Measurements from ENCODE around the gene MPIG6B.

MPIG6B gene

GRCh38 chr6:31730631-31731086, 7.5 kb downstream of the MPIG6B start:
- Histone ChIP-seq H3K36me3 (ENCODE audit: insufficient read depth, low read length) (peaks cover 57% of the 10 kb centered on the region), H3K4me3 (ENCODE audit: low read length) (peak overlapping the region; percentile 87), H3K4me1 (ENCODE audit: insufficient read depth, low read length) (peaks cover 30% of the 10 kb centered on the region), H3K27me3 (ENCODE audit: insufficient read depth, low read length) (no peaks in the 10 kb centered on the region), H2AFZ (ENCODE audit: low read depth, low read length) (no peak overlapping the region), H3K9me3 (ENCODE audit: low read length) (no peaks in the 10 kb centered on the region)

DNA sequence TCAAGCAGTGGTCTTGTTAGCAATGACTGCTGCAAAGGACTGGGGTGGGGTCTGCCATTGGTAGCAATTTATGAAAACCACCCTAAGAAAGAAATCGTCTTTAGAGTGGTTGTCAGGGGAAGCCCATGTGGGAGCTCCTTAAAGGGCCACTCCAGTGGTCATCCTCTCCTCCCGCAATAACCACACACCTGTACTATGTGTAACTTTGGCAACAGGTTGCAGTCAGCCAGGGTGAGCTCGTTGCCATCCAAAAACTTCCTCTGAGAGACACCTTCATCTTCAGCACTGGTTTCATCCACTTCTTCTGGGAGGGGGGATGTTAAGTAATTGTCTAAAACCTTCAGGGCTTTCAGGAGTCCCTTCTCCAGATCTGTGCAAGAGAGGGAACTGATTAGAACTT, 8.9 kb downstream of the MPIG6B start:
- H2AFZ ChIP-seq (ENCODE audit: low read depth, low read length): no peak overlapping the region
- H3K27me3 ChIP-seq (ENCODE audit: insufficient read depth, low read length): no peaks in the 10 kb centered on the region
- peaks cover 38% of the 10 kb centered on the region for H3K4me1 ChIP-seq (ENCODE audit: insufficient read depth, low read length)
- H3K9me3 ChIP-seq (ENCODE audit: low read length): no peaks in the 10 kb centered on the region
- H3K36me3 ChIP-seq (ENCODE audit: insufficient read depth, low read length): peaks cover 44% of the 10 kb centered on the region
- H3K4me3 ChIP-seq (ENCODE audit: low read length): no peak overlapping the region

GRCh38 chr6:31733734-31734133, 10.6 kb downstream of the MPIG6B start:
- H3K4me1 ChIP-seq (ENCODE audit: insufficient read depth, low read length): peaks cover 51% of the 10 kb centered on the region
- peaks cover 29% of the 10 kb centered on the region for H3K36me3 ChIP-seq (ENCODE audit: insufficient read depth, low read length)
- no peak overlapping the region for H3K4me3 ChIP-seq (ENCODE audit: low read length)
- no peak overlapping the region for H2AFZ ChIP-seq (ENCODE audit: low read depth, low read length)
- H3K27me3 ChIP-seq (ENCODE audit: insufficient read depth, low read length): no peaks in the 10 kb centered on the region
- no peaks in the 10 kb centered on the region for H3K9me3 ChIP-seq (ENCODE audit: low read length)

- H3K4me3 ChIP-seq (ENCODE audit: low read length): peak overlapping the region; percentile 85
- H3K4me1 ChIP-seq (ENCODE audit: insufficient read depth, low read length): peaks cover 51% of the 10 kb centered on the region
- H3K36me3 ChIP-seq (ENCODE audit: insufficient read depth, low read length): peaks cover 29% of the 10 kb centered on the region
- no peaks in the 10 kb centered on the region for H3K27me3 ChIP-seq (ENCODE audit: insufficient read depth, low read length)
- no peak overlapping the region for H2AFZ ChIP-seq (ENCODE audit: low read depth, low read length)
- no peaks in the 10 kb centered on the region for H3K9me3 ChIP-seq (ENCODE audit: low read length)
Observed at GRCh38 chr6:31734247-31734820, 11.2 kb downstream of the MPIG6B start.

DNA sequence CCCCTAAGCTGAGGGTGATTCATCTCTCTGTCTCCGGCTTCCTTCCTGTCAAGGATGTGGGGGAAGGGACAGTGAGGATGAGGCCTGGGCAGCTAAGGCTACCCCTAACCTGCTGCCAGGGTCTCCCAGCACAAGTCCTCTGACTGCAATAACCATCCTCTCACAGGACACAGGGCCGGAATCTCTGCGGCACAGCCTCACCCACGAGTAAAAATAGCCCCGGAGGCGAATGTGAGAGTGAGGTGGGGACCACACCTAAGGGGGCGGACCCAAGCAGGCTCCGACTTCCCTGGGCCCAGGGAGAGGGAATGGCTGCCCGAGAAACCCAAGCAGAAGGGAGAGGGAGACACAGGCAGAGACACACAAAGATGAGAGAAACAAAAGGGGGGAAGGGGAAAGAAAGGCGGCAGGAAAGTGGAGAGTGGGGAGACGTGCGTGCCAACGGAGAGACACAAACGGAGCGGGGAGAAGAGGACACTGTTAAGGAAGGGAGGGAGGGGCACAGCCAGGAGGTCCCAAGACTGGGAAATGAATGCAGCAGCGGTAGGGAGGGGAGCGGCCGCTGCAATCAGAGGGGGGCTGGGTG, 11.7 kb downstream of the MPIG6B start:
- Histone ChIP-seq H3K9me3 (ENCODE audit: low read length) (no peaks in the 10 kb centered on the region), H3K4me3 (ENCODE audit: low read length) (peak overlapping the region; percentile 85), H3K4me1 (ENCODE audit: insufficient read depth, low read length) (peaks cover 54% of the 10 kb centered on the region), H3K27me3 (ENCODE audit: insufficient read depth, low read length) (no peaks in the 10 kb centered on the region), H2AFZ (ENCODE audit: low read depth, low read length) (no peak overlapping the region), H3K36me3 (ENCODE audit: insufficient read depth, low read length) (peaks cover 29% of the 10 kb centered on the region)

GRCh38 chr6:31736021-31736767, 13.0 kb downstream of the MPIG6B start, which contains the start of gene CLIC1:
Gene CLIC1 (minus strand): TSS chr6:31736530. CDS start chr6:31736300, 230 bp downstream.
- Histone ChIP-seq H3K4me3 (ENCODE audit: low read length) (peak within 1 kb of the TSS; percentile 85), H3K9me3 (ENCODE audit: low read length) (no peaks in the 10 kb centered on the region), H3K27me3 (ENCODE audit: insufficient read depth, low read length) (no peaks in the 10 kb centered on the region), H3K4me1 (ENCODE audit: insufficient read depth, low read length) (peaks cover 51% of the 10 kb centered on the region), H2AFZ (ENCODE audit: low read depth, low read length) (peak within 1 kb of the TSS; percentile 5), H3K36me3 (ENCODE audit: insufficient read depth, low read length) (peaks cover 26% of the 10 kb centered on the region)

- peaks cover 51% of the 10 kb centered on the region for H3K4me1 ChIP-seq (ENCODE audit: insufficient read depth, low read length)
- no peaks in the 10 kb centered on the region for H3K27me3 ChIP-seq (ENCODE audit: insufficient read depth, low read length)
- H3K9me3 ChIP-seq (ENCODE audit: low read length): no peaks in the 10 kb centered on the region
- peak overlapping the region; percentile 5 for H2AFZ ChIP-seq (ENCODE audit: low read depth, low read length)
- peaks cover 27% of the 10 kb centered on the region for H3K36me3 ChIP-seq (ENCODE audit: insufficient read depth, low read length)
- peak overlapping the region; percentile 85 for H3K4me3 ChIP-seq (ENCODE audit: low read length)
Observed at GRCh38 chr6:31736768-31737314, 13.7 kb downstream of the MPIG6B start.

- no peak overlapping the region for H2AFZ ChIP-seq (ENCODE audit: low read depth, low read length)
- no peaks in the 10 kb centered on the region for H3K27me3 ChIP-seq (ENCODE audit: insufficient read depth, low read length)
- peaks cover 51% of the 10 kb centered on the region for H3K4me1 ChIP-seq (ENCODE audit: insufficient read depth, low read length)
- peak overlapping the region; percentile 85 for H3K4me3 ChIP-seq (ENCODE audit: low read length)
- no peaks in the 10 kb centered on the region for H3K9me3 ChIP-seq (ENCODE audit: low read length)
- peaks cover 26% of the 10 kb centered on the region for H3K36me3 ChIP-seq (ENCODE audit: insufficient read depth, low read length)
Observed at GRCh38 chr6:31737315-31737990, 14.3 kb downstream of the MPIG6B start.

DNA sequence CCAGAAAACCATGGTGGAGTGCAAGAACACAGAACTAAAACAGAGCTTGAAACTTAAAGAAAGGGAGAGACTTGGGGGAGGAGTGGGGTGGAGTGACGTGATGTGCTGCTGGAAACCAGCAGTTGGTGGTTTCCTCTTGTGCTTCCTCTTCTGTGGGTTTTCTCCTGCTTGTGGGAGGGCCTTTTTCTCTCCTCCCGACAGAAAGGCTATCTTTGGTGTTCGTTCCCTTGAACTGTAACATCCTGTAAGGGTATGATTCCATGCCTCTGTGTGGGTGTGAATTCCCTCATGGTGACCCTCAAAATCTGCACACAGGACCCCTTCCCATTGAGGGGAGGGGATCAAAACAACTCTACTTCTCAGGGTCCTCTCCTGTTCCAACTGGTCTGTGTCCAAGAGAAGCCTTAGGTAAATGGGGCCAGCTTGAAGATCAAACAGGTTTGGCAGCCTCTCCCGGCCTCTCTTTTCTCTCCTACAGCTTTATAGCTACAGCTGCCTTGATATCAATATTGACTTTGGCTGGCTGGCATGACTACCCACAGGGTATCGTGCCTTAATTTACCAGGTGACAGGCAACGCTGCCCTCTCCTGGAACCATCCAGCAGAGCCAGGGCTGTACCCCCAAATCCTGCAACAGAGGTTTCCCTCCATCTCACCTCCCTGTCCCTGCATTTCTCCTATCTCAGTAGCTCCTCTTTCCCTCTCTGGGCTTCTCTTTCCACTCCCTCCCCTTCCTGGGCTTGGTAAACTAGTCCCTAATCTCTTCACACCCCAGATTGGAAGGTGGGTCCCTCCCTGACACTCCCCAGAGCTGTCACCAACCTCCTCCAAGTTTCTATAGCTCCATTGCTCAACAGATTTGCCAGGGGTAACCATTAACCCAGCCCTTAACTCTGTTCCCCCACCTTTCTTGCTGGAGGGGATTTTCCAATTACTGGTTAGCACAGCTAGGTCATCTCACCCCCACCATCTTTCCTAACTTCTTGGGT, 15.1 kb downstream of the MPIG6B start:
- Histone ChIP-seq H3K4me3 (ENCODE audit: low read length) (peak overlapping the region; percentile 32), H3K27me3 (ENCODE audit: insufficient read depth, low read length) (no peaks in the 10 kb centered on the region)

DNA sequence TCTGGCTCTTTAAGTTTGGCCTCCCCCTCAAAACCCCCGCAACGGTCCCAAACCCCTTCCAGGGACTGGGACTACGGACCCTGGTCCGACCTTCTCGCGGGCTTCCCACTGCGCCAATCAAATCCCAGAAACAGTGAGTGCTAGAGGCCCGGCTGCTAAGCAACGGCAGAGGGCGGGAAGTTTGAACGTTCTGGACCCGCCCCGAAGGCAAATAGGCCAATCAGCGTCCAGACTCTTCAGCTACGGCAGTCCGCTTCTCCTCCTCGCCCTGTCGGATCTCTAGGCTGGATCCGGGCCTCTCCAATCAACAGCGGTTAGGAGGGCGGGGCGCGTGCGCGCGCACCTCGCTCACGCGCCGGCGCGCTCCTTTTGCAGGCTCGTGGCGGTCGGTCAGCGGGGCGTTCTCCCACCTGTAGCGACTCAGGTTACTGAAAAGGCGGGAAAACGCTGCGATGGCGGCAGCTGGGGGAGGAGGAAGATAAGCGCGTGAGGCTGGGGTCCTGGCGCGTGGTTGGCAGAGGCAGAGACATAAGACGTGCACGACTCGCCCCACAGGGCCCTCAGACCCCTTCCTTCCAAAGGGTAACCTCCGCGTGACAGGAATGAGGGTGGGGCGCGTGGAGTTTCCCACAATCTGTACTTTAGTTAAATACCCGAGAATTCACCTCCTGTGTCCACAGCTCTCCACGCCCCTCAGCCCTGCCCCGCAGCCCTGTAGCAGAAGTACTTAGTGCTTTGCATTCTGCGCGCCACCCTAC, 16.6 kb downstream of the MPIG6B start, which contains the start of gene MSH5:
MSH5 (plus strand) TSS at position 367 of the 758 bp plus-strand sequence. CDS start 462 bp downstream, outside the sequence.
- H3K36me3 ChIP-seq (ENCODE audit: insufficient read depth, low read length): peaks cover 31% of the 10 kb centered on the region
- peaks cover 42% of the 10 kb centered on the region for H3K4me1 ChIP-seq (ENCODE audit: insufficient read depth, low read length)
- H2AFZ ChIP-seq (ENCODE audit: low read depth, low read length): peak within 1 kb of the TSS; percentile 27
- H3K27me3 ChIP-seq (ENCODE audit: insufficient read depth, low read length): no peaks in the 10 kb centered on the region
- H3K4me3 ChIP-seq (ENCODE audit: low read length): peak within 1 kb of the TSS; percentile 94
- H3K9me3 ChIP-seq (ENCODE audit: low read length): no peaks in the 10 kb centered on the region

More for the DNA sequence above, 15.1 kb downstream of the MPIG6B start:
- H3K36me3 ChIP-seq (ENCODE audit: insufficient read depth, low read length): peaks cover 30% of the 10 kb centered on the region
- no peak overlapping the region for H2AFZ ChIP-seq (ENCODE audit: low read depth, low read length)
- no peaks in the 10 kb centered on the region for H3K9me3 ChIP-seq (ENCODE audit: low read length)
- peaks cover 51% of the 10 kb centered on the region for H3K4me1 ChIP-seq (ENCODE audit: insufficient read depth, low read length)

- Histone ChIP-seq H3K36me3 (ENCODE audit: insufficient read depth, low read length) (peaks cover 36% of the 10 kb centered on the region), H3K4me1 (ENCODE audit: insufficient read depth, low read length) (peaks cover 37% of the 10 kb centered on the region), H2AFZ (ENCODE audit: low read depth, low read length) (no peak overlapping the region), H3K9me3 (ENCODE audit: low read length) (no peaks in the 10 kb centered on the region), H3K4me3 (ENCODE audit: low read length) (peak overlapping the region; percentile 94), H3K27me3 (ENCODE audit: insufficient read depth, low read length) (no peaks in the 10 kb centered on the region)
Observed at GRCh38 chr6:31740397-31741223, 17.4 kb downstream of the MPIG6B start.

Data from neuron (in vitro differentiated cells).